ENCODE data around the gene AVPR2.
A peak's percentile ranks its signal among the peaks of the same experiment; 100 is the strongest.

AVPR2 gene

GRCh38 chrX:153913701-153914100, 9.2 kb downstream of the AVPR2 start:
- DNase-seq (ENCODE audit: low read depth in 3 of 3): no peak

- no peak for DNase-seq (ENCODE audit: low read depth in 3 of 3)
Observed at GRCh38 chrX:153917869-153918268, 13.4 kb downstream of the AVPR2 start.

- DNase-seq (ENCODE audit: low read depth in 3 of 3): no peak
Observed at GRCh38 chrX:153919281-153919680, 14.8 kb downstream of the AVPR2 start.

GRCh38 chrX:153920546-153920945, 16.1 kb downstream of the AVPR2 start:
- DNase-seq (ENCODE audit: low read depth in 3 of 3): no peak

GRCh38 chrX:153921070-153921469, 16.6 kb downstream of the AVPR2 start:
- no peak for DNase-seq (ENCODE audit: low read depth in 3 of 3)

GRCh38 chrX:153921511-153922446, 17.3 kb downstream of the AVPR2 start:
- DNase-seq (ENCODE audit: low read depth in 3 of 3): no peak

- DNase-seq (ENCODE audit: low read depth in 3 of 3): no peak
Observed at GRCh38 chrX:153922932-153923857, 18.7 kb downstream of the AVPR2 start.

GRCh38 chrX:153924149-153924861, 19.8 kb downstream of the AVPR2 start:
- no peak for DNase-seq (ENCODE audit: low read depth in 3 of 3)

GRCh38 chrX:153925387-153925738, 20.9 kb downstream of the AVPR2 start:
- no peak for DNase-seq (ENCODE audit: low read depth in 3 of 3)

- peak in 1 of 3 donors; percentile 32 for DNase-seq (ENCODE audit: low read depth in 3 of 3)
Observed at GRCh38 chrX:153925739-153926551, 21.5 kb downstream of the AVPR2 start, which contains the start of gene ARHGAP4. TSS of gene ARHGAP4 (minus strand) at chrX:153926264. CDS start at chrX:153926202, 62 bp downstream.

- no peak for DNase-seq (ENCODE audit: low read depth in 3 of 3)
Observed at GRCh38 chrX:153926552-153926857, 22.0 kb downstream of the AVPR2 start.

GRCh38 chrX:153926858-153927671, 22.6 kb downstream of the AVPR2 start:
- DNase-seq (ENCODE audit: low read depth in 3 of 3): peak in 2 of 3 donors; percentile 31 to 60

GRCh38 chrX:153927672-153927921, 23.1 kb downstream of the AVPR2 start:
- no peak for DNase-seq (ENCODE audit: low read depth in 3 of 3)

- DNase-seq (ENCODE audit: low read depth in 3 of 3): peak; percentile 77 to 90 (median 88)
Observed at GRCh38 chrX:153927922-153928760, 23.7 kb downstream of the AVPR2 start.

GRCh38 chrX:153928846-153929245, 24.4 kb downstream of the AVPR2 start:
- no peak for DNase-seq (ENCODE audit: low read depth in 3 of 3)

GRCh38 chrX:153929576-153929975, 25.1 kb downstream of the AVPR2 start:
- no peak for DNase-seq (ENCODE audit: low read depth in 3 of 3)

GRCh38 chrX:153930011-153930910, 25.8 kb downstream of the AVPR2 start:
- DNase-seq (ENCODE audit: low read depth in 3 of 3): no peak

GRCh38 chrX:153931151-153931550, 26.7 kb downstream of the AVPR2 start:
- no peak for DNase-seq (ENCODE audit: low read depth in 3 of 3)

GRCh38 chrX:153931748-153932147, 27.3 kb downstream of the AVPR2 start:
- no peak for DNase-seq (ENCODE audit: low read depth in 3 of 3)
